CD4-positive, alpha-beta T cell treated with Interleukin-12 subunit alpha and Interleukin-12 subunit beta, for 1 hour (primary cell): ENCODE results near the gene DOK6.
A peak's percentile ranks its signal among the peaks of the same experiment; 100 is the strongest.
"Not testable (repeated sequence)": the region's sequence is repeated elsewhere in the genome, so short reads cannot be mapped to it uniquely, and the experiment has no call there.

Source experiments
- DNase-seq: peaks from one replicate; pipeline ENCODE4 v3.0.0-alpha.2; 2020

Gene DOK6

GRCh38 chr18:69631281-69631680 lies 230.6 kb downstream of the DOK6 start:
- no peak for DNase-seq

GRCh38 chr18:69635482-69635881 lies 234.8 kb downstream of the DOK6 start:
- DNase-seq = no peak

DNA sequence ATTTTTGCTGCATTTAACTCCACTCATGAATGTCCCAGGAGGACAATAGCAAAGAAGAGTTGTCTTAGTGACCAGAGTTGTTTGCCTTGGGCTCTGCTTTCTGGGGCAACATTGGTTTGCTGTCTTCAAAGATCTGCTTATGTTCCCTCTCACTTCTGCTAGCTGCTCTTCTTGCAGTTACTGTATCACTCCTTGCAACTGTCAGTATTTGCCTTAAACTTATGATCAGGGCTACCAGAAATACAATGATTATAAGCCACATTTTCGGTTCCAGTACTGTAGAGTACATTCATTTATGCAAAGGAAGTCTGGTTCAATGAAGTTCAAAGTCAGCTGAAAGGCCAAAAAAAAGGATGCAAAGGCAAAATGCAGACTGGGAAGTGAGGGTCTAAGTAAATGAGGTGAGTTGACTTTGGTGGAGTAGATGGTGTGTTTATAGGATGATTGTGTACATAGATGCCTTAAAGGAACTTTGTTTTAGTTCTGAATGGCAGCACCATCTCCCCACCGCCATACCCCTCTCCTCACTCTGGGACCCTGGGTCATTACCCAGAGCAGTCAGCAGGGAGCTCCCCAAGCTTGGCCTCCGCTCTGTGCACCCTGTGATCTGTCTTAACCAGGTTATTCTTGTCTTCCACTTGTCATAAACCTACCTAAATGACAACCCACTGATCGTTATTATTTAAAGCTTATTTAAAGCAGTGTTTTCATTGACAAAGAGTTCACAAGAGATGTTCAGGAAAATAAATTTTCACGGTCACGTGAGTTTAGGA lies 236.0 kb downstream of the DOK6 start:
- DNase-seq = peak; percentile 29

DNA sequence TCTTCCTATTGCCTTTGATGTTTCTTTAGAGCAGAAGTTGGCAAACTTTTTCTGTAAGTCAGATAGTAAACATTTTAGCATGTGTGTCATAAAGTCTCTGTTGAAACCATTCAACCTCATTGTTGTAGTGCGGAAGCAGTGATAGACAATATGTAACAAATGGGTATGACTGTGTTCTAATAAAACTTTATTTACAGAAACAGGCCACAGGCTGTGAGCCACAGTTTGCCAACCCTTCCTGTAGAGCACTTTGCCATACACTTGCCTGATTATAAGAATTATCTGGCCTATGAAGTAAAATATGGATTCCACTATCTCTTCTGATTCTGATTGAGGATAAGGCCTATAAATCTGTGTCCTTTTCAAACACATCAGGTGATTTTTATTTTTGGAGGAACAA lies 237.4 kb downstream of the DOK6 start:
- no peak for DNase-seq

DNA sequence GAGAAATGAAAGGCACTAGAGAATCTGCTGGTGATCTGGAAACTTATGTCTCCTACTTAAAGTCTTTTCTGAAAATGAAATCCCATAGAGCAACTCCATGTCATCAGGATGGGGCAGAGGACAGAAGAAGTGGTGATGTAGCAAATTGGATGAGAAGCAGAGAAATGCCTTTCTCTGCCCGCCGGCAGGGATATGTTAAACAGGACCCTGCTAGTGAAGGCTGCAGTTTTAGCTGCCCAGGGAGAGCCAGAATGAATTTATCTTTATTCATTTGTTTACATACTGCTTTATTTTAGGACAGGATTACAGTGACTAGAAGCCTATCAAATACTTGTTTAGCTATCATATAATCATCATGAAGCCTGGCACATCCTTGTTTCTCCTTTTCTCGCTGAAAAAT lies 247.0 kb downstream of the DOK6 start:
- no peak for DNase-seq

DNA sequence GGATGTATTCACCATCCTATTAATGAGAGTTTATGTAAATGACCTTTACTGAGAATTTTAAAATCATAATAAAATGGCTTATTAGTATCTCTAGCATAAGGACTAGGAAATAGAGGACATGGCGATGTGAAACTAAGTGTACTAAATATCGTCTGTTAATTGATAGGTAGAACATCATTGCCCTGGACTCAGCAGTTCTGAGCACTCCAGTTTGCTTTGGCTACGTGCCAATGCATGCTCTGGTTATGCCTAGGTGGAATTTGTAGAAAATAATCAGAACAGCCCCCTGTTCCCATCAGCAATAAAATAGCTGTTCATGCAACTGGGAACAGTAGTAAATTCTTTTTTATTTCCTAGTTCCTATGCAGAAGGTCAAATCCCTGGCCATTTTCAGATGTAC lies 247.8 kb downstream of the DOK6 start:
- DNase-seq = no peak

- no peak for DNase-seq
Measured at GRCh38 chr18:69649684-69650083, 249.0 kb downstream of the DOK6 start.

GRCh38 chr18:69651243-69651642 lies 250.6 kb downstream of the DOK6 start:
- DNase-seq = no peak

GRCh38 chr18:69655816-69656215 lies 255.1 kb downstream of the DOK6 start:
- no peak for DNase-seq

GRCh38 chr18:69658103-69658502 lies 257.4 kb downstream of the DOK6 start:
- DNase-seq = no peak

GRCh38 chr18:69658685-69659084 lies 258.0 kb downstream of the DOK6 start:
- DNase-seq = no peak

DNA sequence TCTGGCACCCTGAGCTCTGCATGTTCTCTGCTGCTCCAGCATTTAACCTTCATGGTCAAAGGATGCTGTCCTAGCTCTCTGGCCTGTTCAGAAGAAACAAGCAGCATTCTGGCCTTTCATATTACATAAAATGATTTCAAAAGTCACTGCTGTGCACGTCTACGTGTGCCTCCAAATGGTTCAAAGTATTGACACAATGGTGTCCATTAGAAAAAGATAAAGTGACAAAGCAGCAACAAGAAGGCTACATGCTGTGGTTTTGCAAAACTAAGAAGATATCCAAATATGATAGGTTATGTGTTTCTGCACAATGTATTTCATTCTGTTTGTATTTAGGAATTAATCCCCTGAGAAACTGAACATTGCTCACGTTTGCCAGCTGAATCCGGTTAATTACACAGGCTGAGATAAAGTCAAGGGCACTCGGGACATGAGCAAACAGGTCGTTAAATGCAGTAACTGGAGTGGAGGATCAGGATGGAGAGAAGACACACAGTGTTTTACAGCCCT lies 258.5 kb downstream of the DOK6 start:
- DNase-seq = no peak

GRCh38 chr18:69662090-69662489 lies 261.4 kb downstream of the DOK6 start:
- DNase-seq = not testable (repeated sequence)

DNA sequence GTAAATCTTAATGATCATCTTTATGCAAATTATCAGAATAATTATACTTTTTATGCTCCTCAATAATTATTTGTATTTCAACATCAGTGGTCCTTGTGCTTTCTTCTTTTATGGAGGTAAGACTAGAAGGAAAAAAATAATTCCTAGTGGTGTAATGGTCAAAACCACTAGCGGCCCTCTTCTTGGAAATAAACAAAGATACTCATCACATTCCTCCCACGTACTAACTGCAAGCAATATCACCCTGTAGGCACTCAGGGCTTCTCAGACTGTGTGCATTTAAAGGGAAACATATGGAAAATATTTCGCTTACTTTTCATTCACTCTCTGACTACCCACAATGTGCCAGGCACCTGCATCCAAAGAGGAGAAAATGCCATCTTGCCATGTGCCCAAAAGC lies 263.7 kb downstream of the DOK6 start:
- no peak for DNase-seq

DNA sequence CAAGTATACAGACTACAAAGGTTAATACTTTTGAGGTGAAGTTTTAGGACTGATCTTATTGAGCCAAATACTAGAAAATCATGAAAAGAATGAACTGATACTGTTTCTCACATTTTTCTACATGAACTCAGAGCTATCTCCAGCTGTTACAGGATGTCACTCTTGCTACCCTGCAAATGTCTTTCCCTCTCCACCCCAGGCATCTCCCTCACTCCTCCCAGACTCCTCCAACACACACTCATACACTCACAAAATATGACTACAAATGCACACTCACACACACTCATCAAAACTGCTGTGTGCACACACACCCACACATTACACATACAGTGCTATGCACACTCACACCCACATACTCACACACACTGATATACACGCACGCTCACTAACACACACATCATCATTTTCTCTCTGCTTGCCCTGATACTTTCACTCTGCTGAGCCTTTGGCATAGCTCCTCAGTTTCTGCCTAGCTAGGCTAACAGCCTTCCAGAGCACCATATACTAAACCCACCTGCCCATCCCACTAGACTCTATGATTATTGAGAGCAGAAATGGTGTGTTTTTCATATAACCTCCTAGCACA lies 273.7 kb downstream of the DOK6 start:
- DNase-seq = no peak

DNA sequence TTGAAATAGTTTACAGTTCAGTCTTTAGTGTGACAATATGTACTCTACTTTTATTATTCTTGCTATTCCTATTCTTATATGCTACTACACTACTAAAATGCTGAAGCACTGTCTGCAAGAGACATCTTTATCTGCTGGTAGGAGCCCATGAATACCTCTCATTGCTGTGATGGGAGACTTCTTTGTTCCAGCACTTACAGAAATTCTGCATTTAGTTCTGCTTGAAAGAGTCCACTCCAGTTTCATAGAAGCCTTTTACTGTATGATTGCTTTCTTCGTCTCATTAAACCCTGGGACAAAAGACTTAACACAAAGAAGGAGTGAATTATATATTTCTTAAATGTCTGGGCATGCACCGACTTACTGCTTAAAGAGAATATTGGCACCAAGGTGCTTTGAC lies 274.3 kb downstream of the DOK6 start:
- no peak for DNase-seq

DNA sequence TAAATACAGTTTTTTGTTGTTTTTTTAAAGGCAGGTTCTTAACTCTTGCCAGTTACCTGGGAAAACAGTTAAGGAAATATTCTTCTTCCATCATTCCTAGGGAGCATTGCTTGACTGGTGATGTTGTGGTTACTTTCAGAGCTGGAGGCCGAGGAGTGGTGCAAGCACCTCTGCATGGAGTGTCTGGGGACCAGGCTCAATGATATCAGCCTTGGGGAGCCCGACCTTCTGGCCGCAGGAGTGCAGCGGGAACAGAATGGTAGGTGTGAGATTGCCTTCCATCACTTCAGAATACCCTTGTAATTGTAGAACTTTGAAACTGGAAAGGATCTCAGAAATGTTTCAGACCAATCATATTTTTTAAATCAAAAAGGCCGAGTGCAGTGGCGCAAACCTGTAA lies 276.9 kb downstream of the DOK6 start:
- DNase-seq = no peak

GRCh38 chr18:69680123-69680522 lies 279.4 kb downstream of the DOK6 start:
- no peak for DNase-seq

- no peak for DNase-seq
Measured at GRCh38 chr18:69683176-69683575, 282.5 kb downstream of the DOK6 start.

GRCh38 chr18:69684789-69685188 lies 284.1 kb downstream of the DOK6 start:
- DNase-seq = no peak

DNA sequence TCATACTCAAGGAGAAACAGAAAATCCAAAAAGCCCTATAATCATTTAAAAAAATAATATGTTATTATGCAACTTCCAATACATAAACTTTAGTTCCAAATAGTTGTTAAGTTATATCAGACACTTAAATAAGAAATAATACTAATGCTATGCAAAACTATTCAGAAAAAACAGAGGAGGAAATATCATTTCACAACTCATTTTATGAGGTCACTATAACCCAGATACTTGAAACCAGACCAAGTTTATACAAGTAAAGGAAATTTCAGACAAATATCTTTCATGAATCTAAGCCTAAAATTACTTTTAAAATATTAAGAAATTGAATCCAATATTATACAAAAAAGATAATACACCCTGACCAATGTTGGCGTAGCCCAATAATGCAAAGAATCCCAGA lies 286.2 kb downstream of the DOK6 start:
- no peak for DNase-seq

GRCh38 chr18:69689121-69689759 lies 288.6 kb downstream of the DOK6 start:
- no peak for DNase-seq

- DNase-seq = no peak
Measured at GRCh38 chr18:69691008-69691760, 290.5 kb downstream of the DOK6 start.
